SK-N-MC (cell line): ENCODE measurements around the gene SBNO1.

Source experiments
- EZH2 ChIP-seq: fragments of 200-600 bp; sonication (generic); IDR thresholded peaks from one replicate; pipeline ENCODE4 v1.6.1; 2017; ENCODE audit warnings: antibody characterized with exemption
- POLR2AphosphoS5 ChIP-seq: IDR thresholded peaks from 2 replicates; pipeline ENCODE4 v1.6.1; 2012; ENCODE audit warnings: mild to moderate bottlenecking, low read depth, low read length, borderline replicate concordance

DNA sequence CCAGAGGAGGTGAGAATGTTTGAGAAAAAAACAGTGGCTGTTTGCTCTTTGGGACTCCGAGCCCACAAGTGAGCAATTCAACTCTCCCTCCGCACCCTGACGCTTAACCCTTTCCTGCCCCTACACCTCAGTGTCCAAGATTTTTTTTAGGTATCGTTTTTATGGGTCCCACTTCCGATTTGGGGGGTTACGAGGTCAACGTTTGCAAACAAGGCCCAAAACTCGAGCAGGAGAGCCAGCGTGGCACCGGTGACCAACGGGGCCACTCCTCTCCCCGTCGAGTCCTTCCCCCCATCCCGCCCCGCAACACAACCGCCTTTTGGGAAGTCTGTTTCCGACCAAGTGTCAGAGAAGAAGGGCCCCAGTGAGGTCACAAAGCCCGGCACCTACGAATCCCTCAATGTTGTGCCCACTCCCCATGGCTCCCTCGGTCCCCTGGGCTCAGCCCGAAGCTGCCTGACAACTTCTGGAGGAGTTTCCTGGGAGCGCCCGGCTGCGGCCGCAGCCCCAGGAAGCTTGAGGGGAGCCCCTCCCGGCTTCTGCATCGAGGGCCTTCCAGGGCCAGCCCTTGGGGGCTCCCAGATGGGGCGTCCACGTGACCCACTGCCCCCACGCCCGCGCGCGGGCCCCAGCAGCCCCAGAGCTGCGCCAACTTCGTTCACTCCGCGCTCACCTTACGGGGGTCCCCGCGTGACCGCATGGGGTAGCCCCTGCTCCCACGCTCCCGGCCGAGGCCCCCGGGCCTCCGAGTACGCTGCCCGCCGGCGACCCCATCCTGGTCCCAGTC, 94.2 kb downstream of the SBNO1 start:
- no peak for TF ChIP-seq POLR2AphosphoS5
- TF ChIP-seq EZH2: no peak
